ENCODE results near the gene USP19. TPM values are rescaled to one million over a fixed set of nuclear protein-coding genes. Genes with fewer than 3 reads are reported as not detected.
A peak's percentile ranks its signal among the peaks of the same experiment; 100 is the strongest.

Gene USP19
- total RNA-seq = 100 to 1,000 TPM in 1 of 4 donors, 10 to 100 TPM in 3; 53.4 to 114 (median 76.4) TPM

DNA sequence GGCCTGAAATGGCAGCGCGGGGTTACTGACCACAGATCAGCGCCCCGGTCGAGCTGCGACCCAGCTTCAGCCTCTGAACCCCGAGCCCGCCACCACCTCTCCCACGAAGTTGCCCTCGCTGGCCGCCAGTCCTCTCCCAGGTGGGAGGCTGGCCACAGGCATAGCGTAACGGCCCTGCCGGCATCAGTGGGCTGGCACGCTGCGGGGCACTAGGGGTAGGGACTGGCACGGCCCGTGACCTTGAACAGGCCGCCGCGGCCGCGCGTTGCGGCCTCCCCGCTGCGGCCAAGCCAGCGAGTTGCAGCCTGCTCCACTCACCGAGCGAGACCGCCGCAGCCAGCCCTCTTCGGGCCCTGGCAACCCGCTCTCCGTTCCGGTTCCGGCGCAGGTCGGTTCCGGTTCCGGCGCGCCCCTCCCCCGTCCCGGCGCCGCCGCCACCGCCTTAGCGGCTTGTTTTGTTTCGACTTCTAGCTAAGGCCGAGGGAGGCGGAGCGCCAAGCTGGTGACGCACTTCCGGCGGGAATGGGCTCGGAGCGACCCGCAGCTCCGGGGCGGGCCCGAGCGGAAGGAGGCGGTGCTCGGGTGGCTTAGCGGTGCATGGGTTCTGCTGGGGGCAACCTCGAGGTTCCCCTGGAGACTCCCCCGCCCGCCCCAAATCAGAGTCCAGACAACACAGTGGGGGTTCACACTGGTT lies at the start of gene USP19:
USP19 (minus strand) TSS at position 386 of the 694 bp plus-strand sequence. CDS start 1,678 bp downstream, outside the sequence.
- H3K27me3 ChIP-seq = no peaks in the 10 kb centered on the region
- H3K4me1 ChIP-seq = peaks cover 0 to 44% (median 13%) of the 10 kb centered on the region in 3 donors
- peak within 1 kb of the TSS; percentile 83 to 97 for H3K4me3 ChIP-seq
- H3K9me3 ChIP-seq = no peaks in the 10 kb centered on the region
- peak within 1 kb of the TSS; percentile 85 to 98 (median 96) for H3K27ac ChIP-seq
- TF ChIP-seq, protein P1, sequence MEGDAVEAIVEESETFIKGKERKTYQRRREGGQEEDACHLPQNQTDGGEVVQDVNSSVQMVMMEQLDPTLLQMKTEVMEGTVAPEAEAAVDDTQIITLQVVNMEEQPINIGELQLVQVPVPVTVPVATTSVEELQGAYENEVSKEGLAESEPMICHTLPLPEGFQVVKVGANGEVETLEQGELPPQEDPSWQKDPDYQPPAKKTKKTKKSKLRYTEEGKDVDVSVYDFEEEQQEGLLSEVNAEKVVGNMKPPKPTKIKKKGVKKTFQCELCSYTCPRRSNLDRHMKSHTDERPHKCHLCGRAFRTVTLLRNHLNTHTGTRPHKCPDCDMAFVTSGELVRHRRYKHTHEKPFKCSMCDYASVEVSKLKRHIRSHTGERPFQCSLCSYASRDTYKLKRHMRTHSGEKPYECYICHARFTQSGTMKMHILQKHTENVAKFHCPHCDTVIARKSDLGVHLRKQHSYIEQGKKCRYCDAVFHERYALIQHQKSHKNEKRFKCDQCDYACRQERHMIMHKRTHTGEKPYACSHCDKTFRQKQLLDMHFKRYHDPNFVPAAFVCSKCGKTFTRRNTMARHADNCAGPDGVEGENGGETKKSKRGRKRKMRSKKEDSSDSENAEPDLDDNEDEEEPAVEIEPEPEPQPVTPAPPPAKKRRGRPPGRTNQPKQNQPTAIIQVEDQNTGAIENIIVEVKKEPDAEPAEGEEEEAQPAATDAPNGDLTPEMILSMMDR (IDR thresholded peaks at IDR 0.05) = peak in 2 of 4 experiments; percentile 6 to 8
- TF ChIP-seq POLR2A (IDR thresholded peaks at IDR 0.05) (peak; percentile 90 to 91), EP300 (IDR thresholded peaks at IDR 0.05) (no peak), POLR2AphosphoS5 (IDR thresholded peaks at IDR 0.05) (peak; percentile 97)
- peak; percentile 96 for ATAC-seq
- 10% methylated on average over 2 of the region's 70 CpGs; no CpG with 5 or more reads in 1 of the 2 donors for WGBS, 2 donors (ENCODE audit: low coverage in 1 of 2)
- H3K36me3 ChIP-seq = peaks cover 4 to 83% of the 10 kb centered on the region in 2 donors

- Histone ChIP-seq H3K4me3 (peak overlapping the region; percentile 87 to 97), H3K27me3 (no peaks in the 10 kb centered on the region), H3K4me1 (peaks cover 0 to 46% (median 21%) of the 10 kb centered on the region in 3 donors), H3K9me3 (no peaks in the 10 kb centered on the region), H3K36me3 (peaks cover 0 to 26% of the 10 kb centered on the region in 2 donors), H3K27ac (peak overlapping the region; percentile 88 to 96 (median 94))
- 80% methylated on average over 1 of the region's 6 CpGs; no CpG with 5 or more reads in 1 of the 2 donors for WGBS, 2 donors (ENCODE audit: low coverage in 1 of 2)
- no peak for ATAC-seq
- no peak for TF ChIP-seq POLR2AphosphoS5 (IDR thresholded peaks at IDR 0.05)
- TF ChIP-seq, protein P1 (IDR thresholded peaks at IDR 0.05) = no peak
- no peak for TF ChIP-seq EP300 (IDR thresholded peaks at IDR 0.05)
- TF ChIP-seq POLR2A (IDR thresholded peaks at IDR 0.05) = no peak
These were observed 46.3 kb upstream of the USP19 start for GRCh38 chr3:49166752-49167556.

DNA sequence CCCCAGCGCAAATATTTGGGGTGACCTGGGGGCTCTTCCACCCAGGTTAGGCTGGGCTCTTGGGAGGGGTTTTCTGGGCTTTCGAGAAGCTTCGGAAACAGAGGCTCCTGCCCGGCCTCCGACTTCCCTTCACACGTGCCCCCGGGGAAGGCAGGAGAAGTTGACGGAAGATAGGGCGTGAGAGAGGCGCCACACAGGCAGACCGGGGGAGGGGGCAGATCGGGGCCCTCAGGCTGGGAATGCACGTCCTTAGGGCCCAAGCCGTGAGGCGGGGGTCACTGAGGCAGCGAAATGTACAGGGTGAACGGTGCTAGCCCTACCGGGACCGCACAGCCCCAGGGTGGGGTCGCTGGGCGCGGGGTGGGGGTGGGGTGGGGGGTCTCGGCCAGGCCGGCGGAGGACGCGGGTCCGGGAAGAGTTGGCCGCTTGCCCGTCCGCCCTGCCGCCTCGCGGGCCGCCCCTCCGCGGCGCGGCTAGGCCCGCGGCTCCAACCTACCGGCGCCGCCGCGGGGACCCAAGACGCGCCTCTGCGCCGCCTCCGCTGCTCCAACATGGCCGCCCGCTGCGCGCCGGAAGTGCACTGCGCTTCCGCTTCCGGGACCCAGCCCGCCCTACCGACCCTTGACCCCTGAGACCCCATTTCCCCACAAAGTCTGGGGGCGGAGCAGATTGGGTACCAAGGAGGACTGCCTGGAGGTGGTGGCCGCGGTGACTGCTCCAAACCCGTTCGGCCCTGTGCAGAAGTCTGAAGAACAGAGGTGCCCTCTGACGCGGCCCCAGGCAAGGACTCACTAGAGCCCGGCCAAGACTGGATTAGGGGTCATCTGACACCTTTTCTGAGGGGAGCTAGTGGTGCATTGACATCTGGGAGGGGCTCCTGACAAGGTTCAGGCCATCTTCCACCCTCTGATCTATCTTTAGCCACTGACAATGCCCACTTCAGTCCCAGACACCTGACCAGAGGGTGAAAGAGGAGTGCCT lies 45.4 kb upstream of the USP19 start, which contains the start of gene CCDC71:
CCDC71 (minus strand) TSS at position 561 of the 981 bp plus-strand sequence. CDS start 2,123 bp downstream, outside the sequence.
- peak within 1 kb of the TSS; percentile 88 to 96 (median 94) for H3K27ac ChIP-seq
- peak; percentile 66 for ATAC-seq
- peaks cover 0 to 42% (median 21%) of the 10 kb centered on the region in 3 donors for H3K4me1 ChIP-seq
- no peaks in the 10 kb centered on the region for H3K27me3 ChIP-seq
- peak within 1 kb of the TSS; percentile 87 to 97 for H3K4me3 ChIP-seq
- TF ChIP-seq EP300 (IDR thresholded peaks at IDR 0.05) (no peak), POLR2A (IDR thresholded peaks at IDR 0.05) (peak; percentile 47 to 71), POLR2AphosphoS5 (IDR thresholded peaks at IDR 0.05) (peak; percentile 82)
- TF ChIP-seq, protein P1 (IDR thresholded peaks at IDR 0.05) = no peak
- no peaks in the 10 kb centered on the region for H3K9me3 ChIP-seq
- 0 to 4% methylated on average over 1 to 4 of the region's 69 CpGs for WGBS, 2 donors (ENCODE audit: low coverage in 1 of 2)
- H3K36me3 ChIP-seq = peaks cover 0 to 35% of the 10 kb centered on the region in 2 donors

GRCh38 chr3:49164983-49165720 lies 44.5 kb upstream of the USP19 start:
- WGBS, 2 donors (ENCODE audit: low coverage in 1 of 2) = 12 to 59% methylated on average over 2 to 4 of the region's 6 CpGs
- Histone ChIP-seq H3K4me3 (peak overlapping the region; percentile 87 to 97), H3K27me3 (no peaks in the 10 kb centered on the region), H3K4me1 (peaks cover 0 to 33% (median 16%) of the 10 kb centered on the region in 3 donors), H3K36me3 (peaks cover 0 to 35% of the 10 kb centered on the region in 2 donors), H3K9me3 (no peaks in the 10 kb centered on the region), H3K27ac (peak overlapping the region; percentile 88 to 96 (median 94))
- ATAC-seq = no peak
- TF ChIP-seq EP300 (IDR thresholded peaks at IDR 0.05) (no peak), POLR2A (IDR thresholded peaks at IDR 0.05) (no peak), POLR2AphosphoS5 (IDR thresholded peaks at IDR 0.05) (no peak)
- TF ChIP-seq, protein P1 (IDR thresholded peaks at IDR 0.05) = no peak

Data from gastroesophageal sphincter (tissue), 4 donors.